ENCODE results near the gene ORAI1. TPM values are rescaled to one million over a fixed set of nuclear protein-coding genes. Genes with fewer than 3 reads are reported as not detected.

Gene ORAI1
- total RNA-seq, 1 experiment from 2014 or later: 31.4 TPM

- no peaks in the 10 kb centered on the region for H3F3A ChIP-seq (ENCODE audit: low read length, unreplicated experiment)
- intact Hi-C loops (cut with micrococcal nuclease): no loop called here
- no peak overlapping the region for H3K9ac ChIP-seq (ENCODE audit: low read length)
- POLR2A ChIA-PET (ENCODE audit: unreplicated experiment): no interaction called here
- CTCF ChIA-PET: no interaction called here
- H3K79me2 ChIP-seq (ENCODE audit: low read length): no peaks in the 10 kb centered on the region
- H4K20me1 ChIP-seq (ENCODE audit: low read length): no peaks in the 10 kb centered on the region
- TF ChIP-seq CTCF (conservative IDR thresholded peaks at IDR 0.05; ENCODE audit: low read depth, low read length) (no peak), EZH2 (IDR thresholded peaks at IDR 0.05; ENCODE audit: low read length, unreplicated experiment) (no peak), EZH2phosphoT487 (IDR thresholded peaks at IDR 0.05; ENCODE audit: borderline replicate concordance, low read length) (no peak)
- H2AFZ ChIP-seq (ENCODE audit: low read length): peak overlapping the region; percentile 31; the same call in 1 of the 2 replicates
- no peak overlapping the region for H3K4me3 ChIP-seq (ENCODE audit: low read length)
- no peaks in the 10 kb centered on the region for H3K9me2 ChIP-seq (replicated peaks; ENCODE audit: low read length)
- H3K27ac ChIP-seq (ENCODE audit: low read length): no peak overlapping the region
- no peaks in the 10 kb centered on the region; the same call in 1 of the 2 replicates for H3K4me1 ChIP-seq (ENCODE audit: insufficient read depth, low read length)
- H3K36me3 ChIP-seq (ENCODE audit: low read depth, low read length): no peaks in the 10 kb centered on the region
- H3K9me3 ChIP-seq (ENCODE audit: low read length): no peaks in the 10 kb centered on the region
- BruUV-seq (replicated peaks): no TSS peak
- H3K27me3 ChIP-seq (ENCODE audit: low read length): no peaks in the 10 kb centered on the region
- H3K4me2 ChIP-seq (ENCODE audit: low read length): 0 out of 2 replicates have a peak overlapping the region, but pooled peaks have one; percentile 6
- peak; percentile 48 for ATAC-seq
- no peak for DNase-seq
Observed at GRCh38 chr12:121610239-121611149, 15.8 kb upstream of the ORAI1 start.

- CTCF ChIA-PET: no interaction called here
- DNase-seq (no peak), ATAC-seq (peak; percentile 35; the same call in 1 of the 2 replicates)
- BruUV-seq (replicated peaks): no TSS peak
- Histone ChIP-seq H3K36me3 (ENCODE audit: low read depth, low read length) (no peaks in the 10 kb centered on the region), H3K27me3 (ENCODE audit: low read length) (no peaks in the 10 kb centered on the region), H3K9me3 (ENCODE audit: low read length) (no peaks in the 10 kb centered on the region), H4K20me1 (ENCODE audit: low read length) (no peaks in the 10 kb centered on the region), H3K79me2 (ENCODE audit: low read length) (no peaks in the 10 kb centered on the region), H2AFZ (ENCODE audit: low read length) (no peak overlapping the region), H3K4me3 (ENCODE audit: low read length) (no peak overlapping the region), H3K9ac (ENCODE audit: low read length) (no peak overlapping the region), H3K27ac (ENCODE audit: low read length) (no peak overlapping the region), H3K9me2 (replicated peaks; ENCODE audit: low read length) (no peaks in the 10 kb centered on the region), H3K4me2 (ENCODE audit: low read length) (no peak overlapping the region), H3K4me1 (ENCODE audit: insufficient read depth, low read length) (no peaks in the 10 kb centered on the region; the same call in 1 of the 2 replicates), H3F3A (ENCODE audit: low read length, unreplicated experiment) (no peaks in the 10 kb centered on the region)
- POLR2A ChIA-PET (ENCODE audit: unreplicated experiment): no interaction called here
- intact Hi-C loops (cut with micrococcal nuclease): no loop called here
- TF ChIP-seq EZH2phosphoT487 (IDR thresholded peaks at IDR 0.05; ENCODE audit: borderline replicate concordance, low read length) (no peak), EZH2 (IDR thresholded peaks at IDR 0.05; ENCODE audit: low read length, unreplicated experiment) (no peak), CTCF (conservative IDR thresholded peaks at IDR 0.05; ENCODE audit: low read depth, low read length) (no peak)
Observed at GRCh38 chr12:121611306-121611705, 15.0 kb upstream of the ORAI1 start.

GRCh38 chr12:121613462-121613861 is 12.9 kb upstream of the ORAI1 start:
- Histone ChIP-seq H3K9me2 (replicated peaks; ENCODE audit: low read length) (no peaks in the 10 kb centered on the region), H3K27ac (ENCODE audit: low read length) (no peak overlapping the region), H3K4me3 (ENCODE audit: low read length) (no peak overlapping the region), H3K36me3 (ENCODE audit: low read depth, low read length) (no peaks in the 10 kb centered on the region), H3K9me3 (ENCODE audit: low read length) (no peaks in the 10 kb centered on the region), H4K20me1 (ENCODE audit: low read length) (no peaks in the 10 kb centered on the region), H3F3A (ENCODE audit: low read length, unreplicated experiment) (no peaks in the 10 kb centered on the region), H3K9ac (ENCODE audit: low read length) (no peak overlapping the region), H3K4me2 (ENCODE audit: low read length) (no peak overlapping the region), H3K4me1 (ENCODE audit: insufficient read depth, low read length) (no peaks in the 10 kb centered on the region; the same call in 1 of the 2 replicates), H3K27me3 (ENCODE audit: low read length) (no peaks in the 10 kb centered on the region), H3K79me2 (ENCODE audit: low read length) (no peaks in the 10 kb centered on the region), H2AFZ (ENCODE audit: low read length) (no peak overlapping the region)
- intact Hi-C loops (cut with micrococcal nuclease): no loop called here
- CTCF ChIA-PET: interaction anchor here (0.7 kb wide), 1 partner anchor 37 kb away, joined by 12 read pairs; no protein-coding TSS in a partner anchor
- ATAC-seq: peak; percentile 39
- POLR2A ChIA-PET (ENCODE audit: unreplicated experiment): no interaction called here
- peak; percentile 41 for DNase-seq
- no TSS peak for BruUV-seq (replicated peaks)
- TF ChIP-seq EZH2phosphoT487 (IDR thresholded peaks at IDR 0.05; ENCODE audit: borderline replicate concordance, low read length): no peak
- TF ChIP-seq CTCF (conservative IDR thresholded peaks at IDR 0.05; ENCODE audit: low read depth, low read length): no peak
- TF ChIP-seq EZH2 (IDR thresholded peaks at IDR 0.05; ENCODE audit: low read length, unreplicated experiment): no peak

All from PC-3 (cell line).